Smooth muscle cell (in vitro differentiated cells): ENCODE data around the gene MMD2. TPM values are rescaled to one million over a fixed set of nuclear protein-coding genes. Genes with fewer than 3 reads are reported as not detected.

ENCODE experiments used
- DNase-seq: peaks from one replicate; lab custom pipeline; 2025; ENCODE audit not compliant: unreplicated experiment; lab: John Stamatoyannopoulos, UW
- H2AFZ ChIP-seq: fragments of 200-600 bp; sonication (generic); 2 replicates; pipeline ENCODE4 v1.6.0; 2016; ENCODE audit warnings: antibody characterized with exemption, low read depth, mild to moderate bottlenecking
- H3F3A ChIP-seq: fragments of 200-600 bp; sonication (generic); 2 replicates; pipeline ENCODE4 v1.6.0; 2017; ENCODE audit warnings: antibody characterized with exemption, low read depth
- H3K27ac ChIP-seq: fragments of 200-600 bp; sonication (generic); 2 replicates; pipeline ENCODE4 v1.5.1; 2016; ENCODE audit warnings: low read depth, mild to moderate bottlenecking
- H3K27me3 ChIP-seq: fragments of 200-600 bp; sonication (generic); 2 replicates; pipeline ENCODE4 v1.6.1; 2016; ENCODE audit warnings: low read depth, mild to moderate bottlenecking
- H3K36me3 ChIP-seq: fragments of 200-600 bp; sonication (generic); 2 replicates; pipeline ENCODE4 v1.5.1; 2016; ENCODE audit warnings: low read depth
- H3K4me1 ChIP-seq: fragments of 200-600 bp; sonication (generic); 2 replicates; pipeline ENCODE4 v1.5.1; 2016; ENCODE audit warnings: low read depth
- H3K4me2 ChIP-seq: fragments of 200-600 bp; sonication (generic); 2 replicates; pipeline ENCODE4 v1.6.0; 2016; ENCODE audit warnings: mild to moderate bottlenecking
- H3K4me3 ChIP-seq: fragments of 200-600 bp; sonication (generic); 2 replicates; pipeline ENCODE4 v1.5.1; 2016; ENCODE audit warnings: mild to moderate bottlenecking
- H3K79me2 ChIP-seq: fragments of 200-600 bp; sonication (generic); 2 replicates; pipeline ENCODE4 v1.6.0; 2016; ENCODE audit warnings: low read depth, mild to moderate bottlenecking
- H3K9ac ChIP-seq: fragments of 200-600 bp; sonication (generic); 2 replicates; pipeline ENCODE4 v1.6.0; 2016; ENCODE audit warnings: low read depth
- H3K9me3 ChIP-seq: fragments of 200-600 bp; sonication (generic); replicated peaks from 2 replicates; pipeline ENCODE4 v1.5.1; 2016; ENCODE audit warnings: low read depth
- H4K20me1 ChIP-seq: fragments of 200-600 bp; sonication (generic); 2 replicates; pipeline ENCODE4 v1.6.0; 2016; ENCODE audit warnings: low read depth
- WGBS: methylation state at CpG from one replicate; pipeline ENCODE4 v1.1.7; 2016; ENCODE audit warnings: low lambda C conversion rate; 5-methylcytosine and 5-hydroxymethylcytosine counted together
- polyA plus RNA-seq: library from polyadenylated mRNA; unstranded; fragments of >200 nt; fragmentation: Nextera tagmentation; extraction: Ambion mirVana; gene quantifications from 2 replicates; pipeline ENCODE4 v1.2.1, GENCODE V29; 2016
- total RNA-seq: library from RNA; depleted of rRNA; stranded (reverse); fragments of >200 nt; gene quantifications from 2 replicates; pipeline ENCODE4 v1.2.3, GENCODE V29; 2014
- TF ChIP-seq, protein P1 (sequence below): fragments of 200-600 bp; sonication (generic); IDR thresholded peaks from 2 replicates; pipeline ENCODE4 v1.5.1; 2017; ENCODE audit warnings: borderline replicate concordance, mild to moderate bottlenecking, antibody characterized with exemption; ENCODE audit not compliant: insufficient read depth, poor library complexity, severe bottlenecking

MMD2 gene
- total and polyA plus RNA-seq, 2 experiments from 2014 or later, result not detected

DNA sequence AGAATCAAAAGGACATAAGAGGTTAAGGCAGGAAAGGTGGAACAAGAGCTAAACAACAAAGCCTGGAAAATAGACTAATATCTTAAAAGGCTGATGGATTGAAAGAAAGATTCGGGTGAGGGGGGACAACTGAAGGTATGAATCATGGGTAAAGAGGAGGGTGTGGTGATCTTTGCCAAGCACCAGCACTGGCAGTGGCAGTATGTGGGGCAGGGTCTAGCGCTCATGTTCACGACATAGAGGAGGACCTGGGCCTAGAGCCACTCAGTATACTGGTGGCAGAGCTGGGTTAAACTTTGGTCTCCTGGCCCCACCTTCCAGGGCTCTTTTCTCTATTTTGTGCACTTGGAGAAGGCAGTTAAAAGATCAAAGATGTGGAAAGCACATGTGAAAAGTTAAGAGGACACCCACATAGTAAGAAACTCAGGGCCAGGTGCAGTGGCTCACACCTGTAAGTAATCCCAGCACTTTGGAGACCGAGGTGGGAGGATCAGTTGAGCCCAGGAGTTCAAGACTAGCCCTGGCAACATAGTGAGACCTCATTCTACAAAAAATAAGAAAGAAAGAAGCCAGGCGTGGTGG lies 40.5 kb upstream of the MMD2 start:
- no peak overlapping the region for H2AFZ ChIP-seq
- no peaks in the 10 kb centered on the region for H3K36me3 ChIP-seq
- H3K4me2 ChIP-seq, result no peak overlapping the region
- no peaks in the 10 kb centered on the region for H3F3A ChIP-seq
- 97% methylated on average over 5 of the region's 5 CpGs for WGBS
- H3K4me1 ChIP-seq, result no peaks in the 10 kb centered on the region
- no peaks in the 10 kb centered on the region for H3K27me3 ChIP-seq
- no peak for DNase-seq
- no peaks in the 10 kb centered on the region for H3K79me2 ChIP-seq
- H4K20me1 ChIP-seq, result peaks cover 23% of the 10 kb centered on the region
- no peak overlapping the region for H3K4me3 ChIP-seq
- no peaks in the 10 kb centered on the region for H3K9me3 ChIP-seq
- no peak overlapping the region for H3K9ac ChIP-seq
- TF ChIP-seq, protein P1, sequence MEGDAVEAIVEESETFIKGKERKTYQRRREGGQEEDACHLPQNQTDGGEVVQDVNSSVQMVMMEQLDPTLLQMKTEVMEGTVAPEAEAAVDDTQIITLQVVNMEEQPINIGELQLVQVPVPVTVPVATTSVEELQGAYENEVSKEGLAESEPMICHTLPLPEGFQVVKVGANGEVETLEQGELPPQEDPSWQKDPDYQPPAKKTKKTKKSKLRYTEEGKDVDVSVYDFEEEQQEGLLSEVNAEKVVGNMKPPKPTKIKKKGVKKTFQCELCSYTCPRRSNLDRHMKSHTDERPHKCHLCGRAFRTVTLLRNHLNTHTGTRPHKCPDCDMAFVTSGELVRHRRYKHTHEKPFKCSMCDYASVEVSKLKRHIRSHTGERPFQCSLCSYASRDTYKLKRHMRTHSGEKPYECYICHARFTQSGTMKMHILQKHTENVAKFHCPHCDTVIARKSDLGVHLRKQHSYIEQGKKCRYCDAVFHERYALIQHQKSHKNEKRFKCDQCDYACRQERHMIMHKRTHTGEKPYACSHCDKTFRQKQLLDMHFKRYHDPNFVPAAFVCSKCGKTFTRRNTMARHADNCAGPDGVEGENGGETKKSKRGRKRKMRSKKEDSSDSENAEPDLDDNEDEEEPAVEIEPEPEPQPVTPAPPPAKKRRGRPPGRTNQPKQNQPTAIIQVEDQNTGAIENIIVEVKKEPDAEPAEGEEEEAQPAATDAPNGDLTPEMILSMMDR, result no peak
- H3K27ac ChIP-seq, result no peak overlapping the region

- Histone ChIP-seq H3K27ac (no peak overlapping the region), H4K20me1 (peaks cover 29% of the 10 kb centered on the region), H3K4me2 (no peak overlapping the region), H3K27me3 (no peaks in the 10 kb centered on the region), H3K36me3 (no peaks in the 10 kb centered on the region), H2AFZ (no peak overlapping the region), H3K4me3 (no peak overlapping the region), H3F3A (no peaks in the 10 kb centered on the region), H3K4me1 (no peaks in the 10 kb centered on the region), H3K9me3 (no peaks in the 10 kb centered on the region), H3K9ac (no peak overlapping the region), H3K79me2 (no peaks in the 10 kb centered on the region)
- DNase-seq, result no peak
- TF ChIP-seq, protein P1, result no peak
- WGBS, result 97% methylated on average over 7 of the region's 7 CpGs
Measured at GRCh38 chr7:4998910-4999309, 39.9 kb upstream of the MMD2 start.

- Histone ChIP-seq H3F3A (no peaks in the 10 kb centered on the region), H2AFZ (no peak overlapping the region), H3K79me2 (no peaks in the 10 kb centered on the region), H3K4me2 (no peak overlapping the region), H3K9me3 (no peaks in the 10 kb centered on the region), H3K4me1 (no peaks in the 10 kb centered on the region), H3K36me3 (no peaks in the 10 kb centered on the region), H4K20me1 (peaks cover 35% of the 10 kb centered on the region), H3K4me3 (no peak overlapping the region), H3K27me3 (no peaks in the 10 kb centered on the region), H3K27ac (no peak overlapping the region), H3K9ac (no peak overlapping the region)
- TF ChIP-seq, protein P1, result no peak
- WGBS, result 94% methylated on average over 3 of the region's 3 CpGs
- no peak for DNase-seq
Measured at GRCh38 chr7:4998244-4998643, 39.3 kb upstream of the MMD2 start.

GRCh38 chr7:4996696-4997222 lies 37.8 kb upstream of the MMD2 start:
- no peak overlapping the region for H3K27ac ChIP-seq
- H3K4me2 ChIP-seq, result no peak overlapping the region
- peaks cover 50% of the 10 kb centered on the region for H4K20me1 ChIP-seq
- H3K4me1 ChIP-seq, result no peaks in the 10 kb centered on the region
- DNase-seq, result no peak
- H3K9me3 ChIP-seq, result no peaks in the 10 kb centered on the region
- no peak overlapping the region for H2AFZ ChIP-seq
- H3K27me3 ChIP-seq, result no peaks in the 10 kb centered on the region
- no peak overlapping the region for H3K4me3 ChIP-seq
- no peak overlapping the region for H3K9ac ChIP-seq
- 95% methylated on average over 7 of the region's 7 CpGs for WGBS
- no peaks in the 10 kb centered on the region for H3K36me3 ChIP-seq
- TF ChIP-seq, protein P1, result no peak
- no peaks in the 10 kb centered on the region for H3K79me2 ChIP-seq
- H3F3A ChIP-seq, result no peaks in the 10 kb centered on the region
